GM21526 (cell line): ENCODE measurements around the gene TAS2R38.
A peak's percentile ranks its signal among the peaks of the same experiment; 100 is the strongest.

Experiments
- ATAC-seq: cut with Tn5 transposase; IDR thresholded peaks from one replicate; pipeline ENCODE4 v1.9.1; 2021; ENCODE audit warnings: moderate library complexity; ENCODE audit not compliant: unreplicated experiment, low FRiP score

TAS2R38 gene

DNA sequence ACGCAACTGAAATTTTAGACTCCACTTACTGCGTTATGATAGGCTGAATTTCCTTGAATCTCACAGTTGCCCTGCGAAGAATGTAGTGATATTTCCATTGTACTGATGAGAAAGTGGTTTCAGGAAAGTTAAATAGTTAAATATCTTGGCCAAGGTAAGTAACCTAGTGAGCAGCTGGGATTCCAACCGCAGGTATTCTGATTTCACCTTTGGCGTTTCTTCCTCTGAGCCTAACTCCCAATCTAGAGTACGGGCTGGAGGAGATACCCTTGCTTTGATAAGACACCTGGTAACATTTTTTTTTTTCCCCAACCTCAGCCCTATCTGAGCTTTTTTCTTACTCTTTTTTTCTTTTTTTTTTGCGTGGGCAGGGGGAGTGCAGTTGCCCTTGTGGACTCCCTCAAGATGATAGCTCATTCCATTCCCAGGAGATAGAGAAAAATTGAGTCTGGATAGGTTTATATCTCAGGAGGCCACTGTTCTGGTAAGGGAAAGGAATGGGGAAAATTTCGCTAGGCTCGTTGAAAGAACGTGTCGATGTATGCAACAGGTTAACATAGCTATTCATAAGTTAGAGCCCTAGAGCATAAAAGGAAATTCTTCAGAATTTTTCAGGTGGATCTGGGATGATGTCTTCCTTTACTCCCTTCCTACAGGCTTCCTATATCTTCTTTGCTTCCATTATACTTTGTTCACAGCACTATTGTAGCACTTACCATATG lies 3.1 kb upstream of the TAS2R38 start:
- ATAC-seq, result peak; percentile 5

DNA sequence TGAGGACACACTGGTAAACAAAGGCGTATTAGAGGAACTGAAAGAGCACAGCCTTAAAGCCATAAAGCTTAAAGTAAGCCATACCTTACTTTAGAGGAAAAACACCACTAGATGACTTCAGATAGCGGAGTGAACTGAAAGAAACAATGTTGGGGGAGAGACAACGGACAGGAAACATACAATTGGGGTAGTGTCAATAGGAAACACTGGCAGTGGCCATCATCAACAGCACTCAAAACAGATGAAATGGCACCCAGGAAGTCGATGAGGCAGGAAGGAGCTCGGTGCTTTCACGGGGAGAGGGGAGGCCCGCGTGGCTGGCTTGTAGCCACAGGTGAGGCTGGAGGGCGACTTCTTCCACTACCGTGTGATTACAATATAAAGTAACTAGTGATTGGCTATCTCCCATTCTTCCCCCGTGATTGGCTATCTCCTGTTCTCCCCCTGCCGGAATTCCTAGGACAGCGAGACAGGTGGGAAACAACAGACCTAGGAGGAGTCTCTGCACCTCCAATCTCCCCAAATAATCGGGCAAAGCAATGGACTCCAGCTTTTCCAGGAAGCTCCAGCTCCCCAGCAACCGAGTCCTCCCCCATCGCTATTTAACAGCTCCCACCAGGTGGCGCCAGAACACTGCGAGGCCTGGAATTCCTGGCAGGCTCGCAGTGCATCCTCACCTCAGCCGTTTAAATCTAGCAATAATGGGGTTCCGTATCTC lies 2.4 kb upstream of the TAS2R38 start:
- peak; percentile 78 for ATAC-seq

DNA sequence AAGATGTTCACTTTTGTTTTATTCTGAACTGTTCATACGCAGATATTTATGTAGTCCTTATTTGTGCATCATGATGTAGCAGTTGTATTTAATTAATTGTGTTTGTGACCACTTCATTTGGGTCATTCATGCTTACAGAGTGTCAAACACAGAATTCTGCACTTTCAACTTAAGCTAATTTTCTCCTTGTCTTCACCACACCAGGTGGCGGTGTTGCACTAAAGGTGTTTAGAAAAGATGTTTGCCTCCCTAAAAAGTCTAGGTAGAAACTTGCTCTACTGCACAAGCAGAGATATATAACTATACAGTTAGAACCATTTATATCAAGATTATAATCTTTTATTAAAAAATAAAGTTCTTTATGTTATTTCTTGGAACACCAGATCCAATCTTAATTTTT lies 1.3 kb upstream of the TAS2R38 start:
- no peak for ATAC-seq

DNA sequence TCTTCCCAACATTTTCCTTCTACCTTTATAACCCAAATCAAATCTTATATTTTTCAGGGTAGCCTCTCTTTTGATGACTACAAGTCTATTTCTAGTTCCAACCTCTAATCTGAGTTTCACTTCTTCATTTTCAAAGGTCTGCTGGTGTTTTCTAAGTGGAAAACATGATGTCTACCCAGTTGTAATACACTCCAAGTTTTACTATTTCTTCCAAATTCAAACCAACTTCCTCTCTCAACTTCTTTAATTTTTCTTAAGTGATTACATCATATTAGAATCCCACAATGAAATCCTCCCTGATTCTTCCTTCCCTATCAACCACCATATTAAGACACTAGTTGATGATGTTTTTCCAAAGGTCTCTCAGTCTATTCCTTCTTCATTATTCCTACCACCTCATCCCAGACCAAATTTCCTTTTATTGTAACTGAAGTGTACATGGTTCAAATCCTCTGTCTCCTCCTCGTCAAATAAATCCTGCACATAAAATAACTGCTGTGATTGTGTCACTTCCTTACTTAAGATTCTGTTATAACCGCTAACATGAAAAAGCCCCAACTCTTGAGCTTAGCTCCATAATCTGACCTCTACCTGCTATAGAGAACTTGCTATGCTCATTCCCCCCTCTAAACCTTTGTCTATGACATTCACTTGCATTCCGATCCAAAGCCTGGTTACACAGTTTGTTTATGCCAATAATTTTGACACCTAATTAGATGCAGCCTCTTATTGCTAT lies 12.7 kb downstream of the TAS2R38 start:
- peak; percentile 96 for ATAC-seq

DNA sequence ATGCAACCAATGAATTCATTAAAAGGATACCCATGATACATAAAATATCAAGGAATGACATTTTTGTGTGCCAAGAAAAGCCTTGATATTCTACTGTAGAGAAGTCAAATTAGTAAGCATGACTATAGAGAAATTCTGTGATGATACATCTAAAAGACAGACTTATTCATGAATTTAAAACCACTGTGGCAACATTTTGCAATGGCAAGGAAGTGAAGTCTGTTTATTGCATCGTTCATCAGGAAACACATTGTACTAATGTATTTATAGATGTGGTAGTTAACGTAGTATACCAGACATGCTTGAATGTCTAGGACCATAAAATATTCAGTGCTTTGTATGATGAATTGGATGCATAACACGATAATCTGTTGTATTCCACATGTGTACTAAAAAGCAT lies 17.5 kb downstream of the TAS2R38 start:
- no peak for ATAC-seq

DNA sequence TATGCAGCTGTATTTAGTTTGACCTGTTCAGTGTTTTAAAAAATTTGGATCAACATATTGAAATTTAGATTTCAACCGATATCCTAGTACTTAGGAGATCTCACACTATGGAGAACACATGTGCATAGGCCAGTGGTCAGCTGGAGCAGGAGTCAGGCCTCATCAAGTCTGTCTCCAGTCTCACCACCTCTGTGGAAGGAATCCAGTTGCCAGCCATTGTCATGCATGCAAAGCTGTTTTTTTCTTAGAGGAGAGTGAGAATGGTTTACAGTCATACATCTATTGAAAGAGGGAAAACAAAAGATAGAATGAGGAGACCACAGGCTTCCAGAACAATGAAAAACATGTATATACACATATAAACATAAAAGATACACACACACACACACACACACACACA lies 19.2 kb downstream of the TAS2R38 start:
- ATAC-seq, result no peak

DNA sequence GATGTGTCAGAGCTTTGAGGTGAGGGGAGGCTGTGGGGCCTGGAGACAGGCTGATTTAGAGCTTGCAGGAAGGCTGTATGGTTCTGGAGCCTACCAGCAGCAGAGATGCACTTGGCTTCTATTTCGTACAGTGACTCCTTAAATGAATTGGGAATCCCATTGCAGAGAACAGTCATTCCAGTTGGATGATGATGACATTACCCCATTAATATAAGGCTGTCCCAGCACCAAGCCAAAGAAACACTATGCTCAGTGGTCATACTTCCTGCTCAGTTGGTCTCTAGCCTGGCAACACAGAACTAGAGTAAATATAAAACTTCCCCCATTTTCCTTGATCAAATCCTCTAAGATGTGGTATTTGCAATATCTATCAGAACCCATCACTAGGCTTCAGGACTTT lies 21.1 kb downstream of the TAS2R38 start:
- no peak for ATAC-seq

DNA sequence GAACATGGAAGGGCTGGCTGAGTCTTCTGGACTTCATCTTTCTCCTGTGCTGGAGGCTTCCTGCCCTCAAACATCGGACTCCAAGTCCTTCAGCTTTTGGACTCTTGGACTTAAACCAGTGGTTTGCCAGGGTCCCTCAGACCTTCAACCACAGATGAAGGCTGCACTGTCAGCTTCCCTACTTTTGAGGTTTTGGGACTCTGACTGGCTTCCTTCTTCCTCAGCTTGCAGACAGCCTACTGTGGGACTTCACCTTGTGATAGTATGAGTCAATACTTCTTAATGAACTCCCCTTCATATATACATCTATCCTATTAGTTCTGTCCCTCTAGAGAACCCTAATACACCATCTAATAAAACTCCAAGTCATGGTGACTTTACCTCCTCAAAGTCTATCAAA lies 22.8 kb downstream of the TAS2R38 start:
- no peak for ATAC-seq

DNA sequence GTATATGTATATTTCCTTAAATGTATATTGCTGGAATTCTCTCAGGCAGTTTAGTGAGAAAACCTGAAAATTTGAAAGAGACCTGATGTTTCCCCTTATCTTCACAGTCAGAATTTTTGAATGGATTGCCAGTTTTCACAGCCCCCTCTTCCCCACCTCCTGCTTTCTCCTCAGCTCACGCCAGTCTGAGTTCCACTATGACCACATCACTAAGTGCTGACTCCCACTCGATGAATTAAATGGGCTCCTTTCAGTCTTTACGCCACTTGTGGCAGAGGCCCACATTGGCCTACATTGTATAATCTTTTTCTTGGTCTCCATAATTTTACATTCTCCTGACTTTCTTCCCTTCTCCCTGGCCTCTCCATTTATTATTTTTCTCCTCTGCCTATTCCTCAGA lies 23.7 kb downstream of the TAS2R38 start:
- no peak for ATAC-seq

DNA sequence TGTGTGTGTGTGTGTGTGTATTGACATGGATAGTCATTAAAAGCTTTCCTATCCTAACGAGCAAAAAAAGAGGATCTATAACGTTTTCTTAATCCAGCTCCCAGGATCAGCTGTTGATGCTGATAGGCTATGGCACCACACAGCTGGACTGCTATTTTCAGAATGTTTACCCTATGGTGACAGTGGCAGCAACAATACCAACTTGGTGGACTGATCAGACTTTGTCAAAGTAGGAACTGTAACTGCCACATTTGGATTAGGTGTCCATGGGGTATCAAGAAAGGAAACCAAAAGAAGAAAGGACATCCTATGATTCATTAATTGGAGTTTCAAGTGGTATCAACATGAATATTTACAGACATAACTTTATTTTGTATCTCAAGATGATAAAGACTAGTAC lies 24.1 kb downstream of the TAS2R38 start:
- no peak for ATAC-seq

DNA sequence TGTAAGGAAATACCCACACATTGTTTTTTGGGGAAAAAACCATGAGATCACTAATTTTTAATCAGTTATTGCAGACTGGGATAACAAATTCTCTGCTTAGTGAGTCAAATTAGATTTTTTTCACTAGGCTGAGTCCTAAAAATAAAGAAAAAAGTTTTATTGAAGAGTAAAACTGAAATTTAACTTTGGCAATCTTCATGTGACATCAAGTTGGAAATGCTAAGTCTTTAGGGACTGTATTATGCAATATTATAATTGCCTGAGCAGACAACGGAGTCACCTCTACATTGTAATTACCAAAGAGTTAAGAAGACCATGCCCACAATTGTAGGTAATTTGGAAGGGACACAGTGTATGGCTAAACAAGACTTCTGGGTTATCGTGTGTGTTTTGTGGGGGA lies 24.6 kb downstream of the TAS2R38 start:
- ATAC-seq, result no peak

DNA sequence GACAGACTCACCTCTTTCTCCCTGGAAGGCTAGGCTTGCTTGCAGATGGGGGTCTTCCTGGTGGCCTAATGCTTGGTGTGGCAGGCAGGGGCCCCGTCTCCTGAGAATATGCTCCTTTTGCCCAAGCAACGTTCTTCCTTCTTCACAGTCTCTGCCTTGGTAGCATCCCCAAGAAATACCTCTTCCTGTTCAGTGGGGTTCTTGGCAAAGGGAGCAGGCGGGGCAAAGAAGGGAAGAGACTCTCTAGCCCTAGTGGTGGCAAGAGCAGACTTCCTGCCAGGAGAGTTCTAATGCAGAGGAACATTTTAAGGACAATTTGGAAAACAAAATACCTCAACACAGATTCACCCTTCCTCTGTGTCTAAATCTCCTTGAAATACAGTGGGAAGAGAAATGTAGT lies 26.8 kb downstream of the TAS2R38 start, which contains the start of gene CLEC5A:
TSS of gene CLEC5A (minus strand) at position 179 of the 400 bp plus-strand sequence. CDS start 682 bp downstream, outside the sequence.
- no peak for ATAC-seq

DNA sequence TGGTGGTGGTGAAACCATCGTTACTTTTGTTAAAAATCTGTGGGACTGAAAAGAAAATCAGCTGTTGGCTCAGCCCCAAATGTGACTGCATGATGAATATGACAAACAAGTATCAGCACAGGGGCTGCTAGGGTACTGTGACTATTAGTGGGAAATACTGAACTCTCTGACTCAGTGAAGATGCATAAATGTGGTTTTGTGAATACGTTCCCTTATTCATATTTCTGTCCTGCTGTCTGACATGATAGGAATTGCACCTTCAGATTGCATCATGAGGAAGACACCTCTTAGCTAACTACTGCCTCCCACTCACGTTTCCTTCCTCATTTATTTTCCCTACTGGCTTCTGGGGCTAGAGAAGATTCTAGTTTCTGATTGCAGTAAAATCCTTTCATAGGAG lies 28.2 kb downstream of the TAS2R38 start:
- ATAC-seq, result no peak

DNA sequence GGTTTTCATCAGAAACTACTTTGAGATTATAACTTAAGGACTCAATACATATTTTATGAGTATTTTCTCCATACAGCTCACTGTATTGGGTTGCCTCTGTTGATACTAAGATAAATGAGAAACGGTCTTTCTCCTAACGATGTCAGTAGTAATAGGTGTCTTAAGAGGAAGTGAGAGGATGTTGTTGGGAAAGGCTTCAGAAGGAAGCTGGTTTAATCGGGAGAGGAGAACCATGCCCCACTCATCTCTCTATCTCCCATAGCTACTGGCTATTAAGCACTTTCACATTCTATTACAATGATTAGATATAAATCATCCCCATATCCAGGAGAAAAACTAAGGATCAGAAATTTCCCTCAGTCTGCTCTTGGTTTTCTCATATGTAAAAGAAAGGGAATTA lies 28.8 kb downstream of the TAS2R38 start:
- ATAC-seq, result no peak

DNA sequence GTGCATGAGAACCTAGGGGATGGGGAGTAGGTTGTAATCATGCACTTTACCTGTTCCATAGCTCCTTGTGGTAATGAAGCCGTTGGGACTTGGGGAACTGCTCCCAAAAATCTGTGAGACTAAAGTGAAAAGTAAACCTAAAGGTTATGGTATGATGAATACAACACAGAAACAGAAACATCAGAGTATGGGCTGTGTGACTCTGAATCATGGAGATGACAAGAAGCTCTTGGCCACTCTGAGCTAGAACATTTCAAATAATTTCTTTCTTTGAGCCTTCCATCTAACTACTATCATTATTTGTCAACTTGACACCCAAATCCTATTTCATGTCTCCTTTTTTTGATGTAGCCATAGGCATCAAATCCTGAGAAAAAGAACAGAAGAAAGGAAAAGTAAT lies 29.7 kb downstream of the TAS2R38 start:
- ATAC-seq, result no peak

DNA sequence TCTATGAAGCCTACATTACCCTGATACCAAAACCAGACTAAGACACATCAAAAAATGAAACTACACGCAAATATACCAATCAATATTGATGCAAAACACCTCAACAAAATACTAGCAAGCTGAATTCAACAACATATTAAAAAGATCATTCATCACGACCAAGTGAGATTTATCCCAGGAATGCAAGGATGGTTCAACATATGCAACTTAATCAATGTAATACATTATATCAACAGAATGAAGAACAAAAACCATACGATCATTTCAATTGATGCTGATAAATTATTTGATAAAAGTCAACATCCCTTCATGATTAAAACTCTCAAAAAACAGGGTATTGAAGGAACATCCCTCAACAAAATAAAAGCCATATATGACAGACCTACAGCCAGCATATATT lies 32.5 kb downstream of the TAS2R38 start:
- no peak for ATAC-seq

DNA sequence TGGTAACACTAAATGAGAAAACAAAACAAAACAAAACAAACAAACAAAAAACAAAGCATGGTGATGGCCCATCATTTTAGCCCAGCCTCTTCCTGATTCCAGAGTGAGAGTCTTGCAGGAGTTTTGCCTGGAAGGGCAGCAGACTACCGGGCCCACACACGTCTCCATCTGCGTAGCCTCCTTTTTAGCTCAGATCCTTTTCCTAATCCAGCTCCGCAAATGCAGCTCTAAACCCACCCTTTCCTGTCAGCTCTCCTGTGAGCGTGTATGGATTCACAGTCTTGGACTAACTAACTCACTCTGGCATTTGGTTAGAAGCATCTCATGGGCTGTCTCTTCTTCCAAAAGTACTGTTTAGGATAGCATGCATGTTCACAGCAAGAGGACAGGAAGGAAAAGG lies 43.4 kb downstream of the TAS2R38 start:
- no peak for ATAC-seq

DNA sequence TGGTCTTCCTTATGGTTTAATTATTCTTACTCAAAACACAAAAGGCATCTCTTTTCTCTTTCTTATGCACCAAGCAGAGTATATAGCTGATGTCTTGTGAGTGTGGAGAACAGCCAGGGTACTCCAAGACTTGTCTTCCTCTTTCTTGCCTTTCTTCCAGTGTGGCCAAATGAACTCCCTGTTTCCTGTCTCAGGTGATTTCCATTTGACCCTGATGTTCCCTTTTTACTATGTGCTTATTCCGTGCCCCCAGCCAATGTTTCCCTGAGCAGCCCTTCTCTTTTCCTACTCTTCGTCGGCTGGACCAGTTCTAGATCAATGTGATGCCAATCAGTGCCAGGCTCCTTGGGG lies 44.8 kb downstream of the TAS2R38 start:
- ATAC-seq, result no peak

DNA sequence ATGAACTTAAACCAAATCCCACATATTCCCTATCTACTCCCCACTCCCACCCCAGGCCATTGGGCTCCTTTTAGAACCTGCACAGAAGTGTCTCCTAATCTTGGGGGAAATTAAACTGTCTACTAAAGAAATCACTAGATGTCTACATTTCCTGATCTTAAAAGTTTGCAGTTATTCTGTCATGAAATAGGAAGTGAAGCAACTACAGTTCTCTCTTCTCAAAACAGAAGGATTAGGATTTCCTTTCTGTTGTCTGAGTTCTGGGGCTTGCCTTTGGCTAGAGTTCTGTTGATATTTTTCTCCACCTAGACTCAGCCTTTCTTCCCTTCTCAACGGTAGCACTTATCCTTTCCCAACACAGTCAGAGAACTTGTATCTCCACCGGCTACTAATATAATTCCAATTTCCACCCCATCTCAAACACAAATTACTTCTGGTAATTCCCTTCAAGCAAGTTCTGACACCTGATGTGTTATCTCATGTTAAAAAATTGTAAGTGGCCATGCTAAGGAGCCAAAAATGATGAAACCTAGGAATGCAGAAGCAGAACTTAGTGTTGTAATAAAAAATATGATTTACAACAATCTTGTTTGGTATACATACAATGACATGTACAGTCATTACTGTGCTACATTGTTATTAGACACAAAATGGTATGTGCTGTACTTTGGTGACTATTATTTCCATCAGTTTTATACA lies 45.3 kb downstream of the TAS2R38 start:
- ATAC-seq, result no peak
